RWPE2 (cell line): Measurements from ENCODE around the gene ENTPD2.

ENCODE experiments used
- ATAC-seq: fragments of 200-7000 bp; cut with Tn5 transposase; 3 replicates; pipeline ENCODE4 v1.9.1; 2021; ENCODE audit warnings: low read depth
- DNase-seq: peaks from one replicate; pipeline ENCODE4 v3.0.0-alpha.2; 2020; ENCODE audit warnings: low spot score
- H3K27ac ChIP-seq: fragments of 450-650 bp; 2 replicates; pipeline ENCODE4 v1.5.1; 2017; ENCODE audit warnings: mild to moderate bottlenecking; ENCODE audit not compliant: poor library complexity, severe bottlenecking
- H3K27me3 ChIP-seq: fragments of 250-450 bp; sonication (Bioruptor Pico); 2 replicates; pipeline ENCODE4 v1.5.1; 2021; ENCODE audit warnings: mild to moderate bottlenecking, moderate library complexity; ENCODE audit not compliant: insufficient read depth, poor library complexity, severe bottlenecking
- H3K36me3 ChIP-seq: fragments of 250-450 bp; sonication (Bioruptor Pico); 2 replicates; pipeline ENCODE4 v1.5.1; 2020; ENCODE audit warnings: low read depth, mild to moderate bottlenecking, moderate library complexity
- H3K4me1 ChIP-seq: fragments of 250-450 bp; sonication (Bioruptor Pico); 2 replicates; pipeline ENCODE4 v1.5.1; 2021; ENCODE audit warnings: mild to moderate bottlenecking, moderate library complexity; ENCODE audit not compliant: insufficient read depth, poor library complexity, severe bottlenecking
- H3K4me3 ChIP-seq: fragments of 250-450 bp; sonication (Bioruptor Pico); 2 replicates; pipeline ENCODE4 v1.5.1; 2021; ENCODE audit warnings: mild to moderate bottlenecking, moderate library complexity; ENCODE audit not compliant: severe bottlenecking
- H3K9me3 ChIP-seq: fragments of 250-450 bp; sonication (Bioruptor Pico); 2 replicates; pipeline ENCODE4 v1.5.1; 2021; ENCODE audit warnings: mild to moderate bottlenecking, moderate library complexity; ENCODE audit not compliant: severe bottlenecking
- TF ChIP-seq, protein P1 (sequence below): fragments of 450-650 bp; IDR thresholded peaks from one replicate; pipeline ENCODE4 v1.5.1; 2017; ENCODE audit warnings: mild to moderate bottlenecking, moderate library complexity; ENCODE audit not compliant: poor library complexity, severe bottlenecking

ENTPD2 gene

GRCh38 chr9:137076636-137077009 lies 22.8 kb upstream of the ENTPD2 start:
- DNase-seq = no peak
- H3K27ac ChIP-seq = no peak overlapping the region

DNA sequence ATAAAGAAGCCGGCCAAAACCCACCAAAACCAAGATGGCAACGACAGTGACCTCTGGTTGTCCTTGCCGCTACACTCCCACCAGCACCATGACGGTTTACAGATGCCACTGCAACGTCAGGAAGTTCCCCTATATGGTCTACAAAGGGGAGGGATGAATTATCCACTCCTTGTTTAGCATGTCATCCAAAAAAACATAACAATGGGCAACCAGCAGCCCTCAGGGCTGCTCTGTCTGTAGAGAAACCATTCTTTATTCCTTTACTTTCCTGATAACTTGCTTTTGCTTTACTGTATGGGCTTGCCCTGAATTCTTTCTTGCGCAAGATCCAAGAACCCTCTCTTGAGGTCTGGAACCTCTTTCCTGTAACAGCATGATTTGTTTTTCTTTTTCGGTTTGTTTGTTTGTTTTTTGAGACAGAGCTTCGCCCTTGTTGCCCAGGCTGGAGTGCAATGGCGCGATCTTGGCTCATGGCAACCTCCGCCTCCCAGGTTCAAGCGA lies 21.5 kb upstream of the ENTPD2 start:
- no peak for DNase-seq
- Histone ChIP-seq H3K27ac (no peak overlapping the region), H3K4me1 (no peaks in the 10 kb centered on the region)

More at GRCh38 chr9:137076636-137077009, 22.8 kb upstream of the ENTPD2 start:
- Histone ChIP-seq H3K4me1 (no peaks in the 10 kb centered on the region), H3K4me3 (no peak overlapping the region), H3K9me3 (no peaks in the 10 kb centered on the region), H3K36me3 (peaks cover 12% of the 10 kb centered on the region; the same call in 1 of the 2 replicates), H3K27me3 (no peaks in the 10 kb centered on the region)
- no peak for ATAC-seq
- TF ChIP-seq, protein P1, sequence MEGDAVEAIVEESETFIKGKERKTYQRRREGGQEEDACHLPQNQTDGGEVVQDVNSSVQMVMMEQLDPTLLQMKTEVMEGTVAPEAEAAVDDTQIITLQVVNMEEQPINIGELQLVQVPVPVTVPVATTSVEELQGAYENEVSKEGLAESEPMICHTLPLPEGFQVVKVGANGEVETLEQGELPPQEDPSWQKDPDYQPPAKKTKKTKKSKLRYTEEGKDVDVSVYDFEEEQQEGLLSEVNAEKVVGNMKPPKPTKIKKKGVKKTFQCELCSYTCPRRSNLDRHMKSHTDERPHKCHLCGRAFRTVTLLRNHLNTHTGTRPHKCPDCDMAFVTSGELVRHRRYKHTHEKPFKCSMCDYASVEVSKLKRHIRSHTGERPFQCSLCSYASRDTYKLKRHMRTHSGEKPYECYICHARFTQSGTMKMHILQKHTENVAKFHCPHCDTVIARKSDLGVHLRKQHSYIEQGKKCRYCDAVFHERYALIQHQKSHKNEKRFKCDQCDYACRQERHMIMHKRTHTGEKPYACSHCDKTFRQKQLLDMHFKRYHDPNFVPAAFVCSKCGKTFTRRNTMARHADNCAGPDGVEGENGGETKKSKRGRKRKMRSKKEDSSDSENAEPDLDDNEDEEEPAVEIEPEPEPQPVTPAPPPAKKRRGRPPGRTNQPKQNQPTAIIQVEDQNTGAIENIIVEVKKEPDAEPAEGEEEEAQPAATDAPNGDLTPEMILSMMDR = no peak

DNA sequence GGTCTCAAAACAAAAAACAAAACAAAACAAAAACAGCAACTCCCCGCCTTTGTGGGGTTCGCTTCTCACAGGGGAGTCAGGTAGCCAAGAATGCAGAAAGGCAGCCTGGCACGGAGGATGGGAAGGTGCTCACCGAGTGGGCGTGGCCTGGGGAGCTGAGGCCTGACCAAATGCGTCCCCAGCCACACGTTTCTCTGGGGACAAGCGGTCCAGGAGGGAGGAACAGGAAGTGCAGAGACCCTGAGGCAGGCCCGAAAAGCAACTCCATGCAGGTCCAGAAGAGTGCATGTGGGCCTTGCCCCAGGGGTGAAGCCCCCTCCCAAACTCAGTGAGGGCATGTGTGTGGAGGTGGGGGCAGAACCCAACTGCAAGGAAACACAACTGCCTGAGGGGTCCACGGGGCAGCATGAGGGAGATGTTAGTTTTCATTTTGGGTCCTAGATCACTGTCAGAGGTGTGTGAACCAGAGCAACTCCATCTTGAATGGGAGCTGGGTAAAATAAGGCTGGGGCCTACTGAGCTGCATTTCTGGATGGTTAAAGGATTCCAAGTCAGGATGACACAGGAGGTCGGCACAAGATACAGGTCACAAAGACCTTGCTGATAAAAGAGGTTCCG lies 20.9 kb upstream of the ENTPD2 start:
- DNase-seq (no peak), ATAC-seq (no peak)
- no peaks in the 10 kb centered on the region for H3K9me3 ChIP-seq
- TF ChIP-seq, protein P1 = no peak
- peaks cover 9% of the 10 kb centered on the region; the same call in 1 of the 2 replicates for H3K36me3 ChIP-seq
- H3K27me3 ChIP-seq = no peaks in the 10 kb centered on the region
- no peaks in the 10 kb centered on the region for H3K4me1 ChIP-seq
- no peak overlapping the region for H3K27ac ChIP-seq
- no peak overlapping the region for H3K4me3 ChIP-seq

More for the DNA sequence above, 21.5 kb upstream of the ENTPD2 start:
- no peaks in the 10 kb centered on the region for H3K9me3 ChIP-seq
- TF ChIP-seq, protein P1 = no peak
- H3K36me3 ChIP-seq = peaks cover 12% of the 10 kb centered on the region; the same call in 1 of the 2 replicates
- ATAC-seq = no peak
- H3K27me3 ChIP-seq = no peaks in the 10 kb centered on the region
- H3K4me3 ChIP-seq = no peak overlapping the region

DNA sequence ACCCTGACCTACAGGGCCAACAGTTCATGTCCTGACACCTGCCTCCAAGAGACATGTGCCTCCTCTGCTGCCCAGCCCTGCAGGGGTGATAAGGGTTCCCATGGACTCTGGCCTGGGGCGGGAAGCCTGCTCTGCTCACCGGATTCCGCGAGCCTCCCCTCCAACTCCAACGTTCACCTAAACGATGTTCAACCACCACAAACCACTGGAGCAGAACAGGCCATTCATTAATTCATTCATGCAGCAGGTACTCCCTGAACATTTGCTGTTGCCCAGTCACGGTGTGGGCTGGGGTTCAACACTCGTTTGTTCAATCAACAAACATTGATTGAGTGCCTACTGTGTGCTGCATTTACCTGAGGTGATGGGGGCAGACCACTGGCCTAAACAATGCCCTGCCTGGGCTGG lies 20.1 kb upstream of the ENTPD2 start:
- Histone ChIP-seq H3K36me3 (peaks cover 5% of the 10 kb centered on the region; the same call in 1 of the 2 replicates), H3K9me3 (no peaks in the 10 kb centered on the region), H3K4me3 (no peak overlapping the region), H3K27ac (no peak overlapping the region), H3K4me1 (no peaks in the 10 kb centered on the region), H3K27me3 (no peaks in the 10 kb centered on the region)
- TF ChIP-seq, protein P1 = no peak
- DNase-seq = no peak
- ATAC-seq = no peak

GRCh38 chr9:137071282-137071681 lies 17.4 kb upstream of the ENTPD2 start:
- no peak for DNase-seq

More at GRCh38 chr9:137071282-137071681, 17.4 kb upstream of the ENTPD2 start:
- no peaks in the 10 kb centered on the region for H3K4me1 ChIP-seq
- TF ChIP-seq, protein P1 = no peak
- H3K27ac ChIP-seq = peak overlapping the region; percentile 47
- H3K27me3 ChIP-seq = no peaks in the 10 kb centered on the region
- H3K9me3 ChIP-seq = no peaks in the 10 kb centered on the region
- H3K4me3 ChIP-seq = peak overlapping the region; percentile 90
- no peaks in the 10 kb centered on the region for H3K36me3 ChIP-seq
- no peak for ATAC-seq
